Kidney epithelial cell (primary cell): Measurements from ENCODE around the gene LBHD2. TPM values are rescaled to one million over a fixed set of nuclear protein-coding genes. Genes with fewer than 3 reads are reported as not detected.

Experiments used
- DNase-seq: peaks from one replicate; pipeline ENCODE4 v3.0.0-alpha.2; 2010; ENCODE audit warnings: low read depth
- H3K27me3 ChIP-seq: 2 replicates; pipeline ENCODE4 v1.6.0; 2011; ENCODE audit warnings: low read length; ENCODE audit not compliant: control insufficient read depth, insufficient read depth
- H3K36me3 ChIP-seq: 2 replicates; pipeline ENCODE4 v1.5.1; 2011; ENCODE audit warnings: low read length; ENCODE audit not compliant: control insufficient read depth, insufficient read depth
- H3K4me3 ChIP-seq: 2 replicates; pipeline ENCODE4 v1.5.1; 2011; ENCODE audit warnings: low read depth, mild to moderate bottlenecking, control low read depth, low read length
- total RNA-seq: library from RNA; depleted of rRNA; stranded (reverse); fragments of >200 nt; gene quantifications from 2 replicates; pipeline ENCODE4 v1.2.3, GENCODE V29; 2015
- TF ChIP-seq, protein P1 (sequence below): IDR thresholded peaks from 2 replicates; pipeline ENCODE4 v1.5.1; 2011; ENCODE audit warnings: mild to moderate bottlenecking, moderate library complexity, low read length, control low read depth, inconsistent platforms; ENCODE audit not compliant: insufficient read depth, poor library complexity, severe bottlenecking

The LBHD2 gene
- total RNA-seq, 1 donor from 2014 or later = not detected

GRCh38 chr14:103134405-103134804 lies 50.4 kb downstream of the LBHD2 start:
- TF ChIP-seq, protein P1, sequence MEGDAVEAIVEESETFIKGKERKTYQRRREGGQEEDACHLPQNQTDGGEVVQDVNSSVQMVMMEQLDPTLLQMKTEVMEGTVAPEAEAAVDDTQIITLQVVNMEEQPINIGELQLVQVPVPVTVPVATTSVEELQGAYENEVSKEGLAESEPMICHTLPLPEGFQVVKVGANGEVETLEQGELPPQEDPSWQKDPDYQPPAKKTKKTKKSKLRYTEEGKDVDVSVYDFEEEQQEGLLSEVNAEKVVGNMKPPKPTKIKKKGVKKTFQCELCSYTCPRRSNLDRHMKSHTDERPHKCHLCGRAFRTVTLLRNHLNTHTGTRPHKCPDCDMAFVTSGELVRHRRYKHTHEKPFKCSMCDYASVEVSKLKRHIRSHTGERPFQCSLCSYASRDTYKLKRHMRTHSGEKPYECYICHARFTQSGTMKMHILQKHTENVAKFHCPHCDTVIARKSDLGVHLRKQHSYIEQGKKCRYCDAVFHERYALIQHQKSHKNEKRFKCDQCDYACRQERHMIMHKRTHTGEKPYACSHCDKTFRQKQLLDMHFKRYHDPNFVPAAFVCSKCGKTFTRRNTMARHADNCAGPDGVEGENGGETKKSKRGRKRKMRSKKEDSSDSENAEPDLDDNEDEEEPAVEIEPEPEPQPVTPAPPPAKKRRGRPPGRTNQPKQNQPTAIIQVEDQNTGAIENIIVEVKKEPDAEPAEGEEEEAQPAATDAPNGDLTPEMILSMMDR = no peak
- H3K4me3 ChIP-seq = no peak overlapping the region
- H3K36me3 ChIP-seq = peaks cover 1% of the 10 kb centered on the region
- H3K27me3 ChIP-seq = no peaks in the 10 kb centered on the region
- DNase-seq = no peak

GRCh38 chr14:103134919-103135318 lies 50.9 kb downstream of the LBHD2 start:
- DNase-seq = no peak
- Histone ChIP-seq H3K4me3 (no peak overlapping the region), H3K27me3 (no peaks in the 10 kb centered on the region), H3K36me3 (peaks cover 1% of the 10 kb centered on the region)
- TF ChIP-seq, protein P1 = no peak

DNA sequence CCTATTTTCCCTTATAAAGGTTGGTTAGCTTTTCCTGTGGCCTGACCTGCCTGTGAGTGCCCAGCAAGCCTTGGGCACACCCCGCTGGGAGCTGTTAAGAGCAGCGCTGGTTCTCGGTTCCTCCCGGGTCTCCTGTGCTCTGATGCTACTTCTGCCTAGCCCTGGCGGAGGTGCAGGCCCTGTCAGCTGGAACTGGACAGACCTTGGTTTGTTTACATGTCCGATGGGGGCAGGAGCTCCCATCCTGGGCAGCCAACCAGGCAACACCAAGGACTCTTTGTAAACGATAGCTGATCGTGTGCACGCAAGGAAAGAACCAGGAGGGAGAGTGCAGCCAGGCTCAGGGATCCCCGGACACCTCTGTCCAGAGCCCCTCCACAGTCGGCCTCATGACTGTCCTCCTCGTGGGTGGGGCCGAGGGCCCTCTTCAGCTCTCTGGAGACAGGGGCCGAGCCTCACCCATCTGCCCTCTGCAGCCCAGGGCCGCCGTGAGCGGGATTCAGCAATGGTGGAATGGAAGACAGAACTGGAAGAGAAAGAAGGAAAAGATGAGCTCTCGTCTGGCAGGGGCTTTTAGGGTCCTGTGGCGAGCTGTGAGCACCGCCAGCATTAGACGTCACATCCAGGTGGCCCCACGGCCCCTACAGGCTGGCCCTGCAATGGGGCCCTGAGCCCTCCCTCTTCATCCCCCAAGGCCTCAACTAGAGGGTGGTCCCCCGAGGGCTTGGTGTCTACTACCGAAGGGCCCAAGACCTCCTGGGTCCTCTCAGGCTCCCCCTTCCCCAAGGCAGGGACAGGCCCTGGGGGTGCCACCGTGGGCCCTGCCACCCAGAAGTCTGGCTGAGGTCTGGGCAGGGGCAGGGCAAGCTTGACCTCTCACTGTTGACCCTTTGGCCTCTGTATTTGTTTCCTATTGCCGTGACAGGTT lies 51.6 kb downstream of the LBHD2 start:
- Histone ChIP-seq H3K36me3 (peaks cover 1% of the 10 kb centered on the region), H3K27me3 (no peaks in the 10 kb centered on the region), H3K4me3 (no peak overlapping the region)
- TF ChIP-seq, protein P1 = no peak
- DNase-seq = no peak

- no peak for DNase-seq
- Histone ChIP-seq H3K36me3 (peaks cover 1% of the 10 kb centered on the region), H3K4me3 (no peak overlapping the region), H3K27me3 (no peaks in the 10 kb centered on the region)
- TF ChIP-seq, protein P1 = no peak
Measured at GRCh38 chr14:103136388-103137271, 52.6 kb downstream of the LBHD2 start.

GRCh38 chr14:103137689-103138300 lies 53.8 kb downstream of the LBHD2 start:
- Histone ChIP-seq H3K36me3 (peaks cover 1% of the 10 kb centered on the region), H3K4me3 (no peak overlapping the region), H3K27me3 (no peaks in the 10 kb centered on the region)
- no peak for DNase-seq
- TF ChIP-seq, protein P1 = no peak
